AG09309 (cell line): Measurements from ENCODE around the gene TNRC6B.

Experiments
- DNase-seq: peaks from one replicate; pipeline ENCODE4 v3.0.0-alpha.2; 2010; ENCODE audit warnings: low read depth
- H3K4me3 ChIP-seq: 2 replicates; pipeline ENCODE4 v1.5.1; 2011; ENCODE audit warnings: mild to moderate bottlenecking, low read depth, low read length, moderate library complexity; ENCODE audit not compliant: control insufficient read depth
- CTCF ChIP-seq: IDR thresholded peaks from 2 replicates; pipeline ENCODE4 v1.5.1; 2011; ENCODE audit warnings: mild to moderate bottlenecking, low read depth, low read length, inconsistent platforms; ENCODE audit not compliant: insufficient read depth, control insufficient read depth; ENCODE audit errors: missing control alignments

TNRC6B gene

DNA sequence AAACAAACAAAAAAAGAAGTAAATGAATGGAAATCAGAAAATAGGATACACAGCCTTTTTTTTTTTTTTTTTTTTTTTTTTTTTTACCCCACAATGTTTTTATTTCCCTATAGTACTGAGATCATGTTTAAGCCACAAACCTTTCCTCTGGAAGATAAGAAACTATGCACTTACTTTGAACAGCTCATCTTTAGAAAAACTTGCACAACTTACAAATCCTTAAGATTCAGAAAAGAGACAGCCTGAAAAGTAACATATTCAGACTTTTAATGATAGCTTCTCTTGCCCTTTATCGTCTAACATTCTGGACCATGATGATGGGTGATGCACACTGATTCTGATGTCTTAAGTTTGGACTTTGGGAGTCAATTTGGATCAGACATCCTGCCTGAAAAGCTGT, 80.3 kb downstream of the TNRC6B start:
- no peak overlapping the region for H3K4me3 ChIP-seq
- no peak for DNase-seq
- TF ChIP-seq CTCF = no peak

GRCh38 chr22:40258501-40258915, 80.8 kb downstream of the TNRC6B start:
- no peak for DNase-seq
- no peak overlapping the region for H3K4me3 ChIP-seq

DNA sequence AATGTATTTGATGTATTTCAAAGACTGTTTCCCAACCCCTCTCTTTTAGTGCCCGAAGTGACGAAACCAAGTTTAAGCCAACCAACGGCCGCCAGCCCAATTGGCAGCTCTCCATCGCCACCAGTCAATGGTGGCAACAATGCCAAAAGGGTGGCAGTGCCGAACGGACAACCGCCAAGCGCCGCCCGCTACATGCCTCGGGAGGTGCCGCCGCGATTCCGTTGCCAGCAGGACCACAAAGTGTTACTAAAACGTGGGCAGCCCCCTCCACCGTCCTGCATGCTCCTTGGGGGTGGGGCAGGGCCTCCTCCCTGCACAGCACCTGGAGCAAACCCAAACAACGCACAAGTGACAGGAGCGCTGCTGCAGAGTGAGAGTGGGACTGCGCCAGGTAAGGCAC, 84.1 kb downstream of the TNRC6B start:
- H3K4me3 ChIP-seq = no peak overlapping the region
- TF ChIP-seq CTCF = no peak

More at GRCh38 chr22:40258501-40258915, 80.8 kb downstream of the TNRC6B start:
- no peak for TF ChIP-seq CTCF

GRCh38 chr22:40263191-40263590, 85.5 kb downstream of the TNRC6B start:
- DNase-seq = no peak
- TF ChIP-seq CTCF = no peak
- no peak overlapping the region for H3K4me3 ChIP-seq

More for the DNA sequence above, 84.1 kb downstream of the TNRC6B start:
- DNase-seq = no peak

DNA sequence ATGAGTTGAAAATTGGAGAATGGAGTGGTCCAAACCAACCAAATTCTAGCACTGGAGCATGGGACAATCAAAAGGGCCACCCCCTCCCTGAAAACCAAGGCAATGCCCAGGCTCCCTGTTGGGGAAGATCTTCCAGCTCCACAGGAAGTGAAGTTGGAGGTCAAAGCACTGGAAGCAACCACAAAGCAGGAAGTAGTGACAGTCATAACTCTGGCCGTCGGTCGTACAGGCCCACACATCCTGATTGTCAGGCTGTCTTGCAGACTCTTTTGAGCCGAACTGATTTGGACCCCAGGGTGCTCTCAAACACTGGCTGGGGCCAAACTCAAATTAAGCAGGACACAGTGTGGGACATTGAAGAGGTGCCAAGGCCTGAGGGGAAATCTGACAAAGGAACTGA, 88.1 kb downstream of the TNRC6B start:
- no peak for TF ChIP-seq CTCF
- no peak overlapping the region for H3K4me3 ChIP-seq
- DNase-seq = no peak

DNA sequence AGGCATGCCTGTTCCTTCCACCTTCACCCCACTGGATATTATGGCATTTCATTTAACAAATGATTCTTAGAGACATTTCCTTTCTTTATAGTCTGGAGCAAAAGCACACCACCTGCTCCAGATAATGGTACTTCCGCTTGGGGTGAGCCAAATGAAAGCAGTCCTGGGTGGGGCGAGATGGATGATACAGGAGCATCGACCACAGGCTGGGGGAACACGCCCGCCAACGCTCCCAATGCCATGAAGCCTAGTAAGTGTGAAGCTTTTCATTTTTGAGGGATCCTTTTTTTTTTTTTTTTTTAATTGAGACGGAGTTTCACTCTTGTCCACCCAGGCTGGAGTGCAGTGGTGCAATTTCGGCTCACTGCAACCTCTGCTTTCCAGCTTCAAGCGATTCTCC, 92.3 kb downstream of the TNRC6B start:
- no peak overlapping the region for H3K4me3 ChIP-seq
- DNase-seq = no peak
- no peak for TF ChIP-seq CTCF

DNA sequence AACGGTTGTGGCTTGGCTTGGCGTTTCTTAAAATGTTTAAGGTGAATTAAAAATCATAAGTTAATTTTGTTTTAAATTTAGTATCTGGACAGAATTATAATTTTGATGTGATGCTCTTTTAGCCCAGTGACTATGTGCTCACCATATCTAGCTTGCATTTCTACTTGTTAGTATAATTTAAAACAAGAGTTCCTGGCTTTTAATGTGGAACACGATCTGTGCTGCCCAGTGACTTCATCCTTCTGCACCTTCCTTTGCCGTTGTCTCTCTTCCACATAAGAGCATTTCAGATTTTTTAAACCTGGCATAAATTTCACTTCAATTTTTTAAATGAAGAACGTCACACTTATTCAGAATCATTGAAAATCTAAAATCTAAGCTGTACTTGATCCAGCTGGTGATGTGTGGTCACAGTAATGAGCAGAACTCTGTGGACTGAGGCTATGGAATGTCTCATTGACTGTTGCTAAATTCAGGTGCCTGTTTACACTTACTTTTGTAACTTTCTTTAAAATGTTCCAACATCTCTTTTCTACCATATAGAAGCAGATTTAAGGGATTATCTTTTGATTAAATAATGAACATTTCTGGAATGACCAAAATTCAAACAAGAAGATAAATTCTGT, 93.1 kb downstream of the TNRC6B start:
- no peak overlapping the region for H3K4me3 ChIP-seq
- no peak for TF ChIP-seq CTCF
- DNase-seq = no peak
